A549 treated with CORT108297 at 1 μM for 4 hours (cell line): ENCODE results near the gene OR4E2. TPM values are rescaled to one million over a fixed set of nuclear protein-coding genes. Genes with fewer than 3 reads are reported as not detected.

Source experiments
- total RNA-seq: library from RNA; stranded (reverse); fragments of 200-300 nt; extraction: Qiagen RNA extraction; gene quantifications from 5 replicates; pipeline ENCODE4 v1.2.3, GENCODE V29; 2022

The OR4E2 gene
- not detected in 5 replicates for total RNA-seq

DNA sequence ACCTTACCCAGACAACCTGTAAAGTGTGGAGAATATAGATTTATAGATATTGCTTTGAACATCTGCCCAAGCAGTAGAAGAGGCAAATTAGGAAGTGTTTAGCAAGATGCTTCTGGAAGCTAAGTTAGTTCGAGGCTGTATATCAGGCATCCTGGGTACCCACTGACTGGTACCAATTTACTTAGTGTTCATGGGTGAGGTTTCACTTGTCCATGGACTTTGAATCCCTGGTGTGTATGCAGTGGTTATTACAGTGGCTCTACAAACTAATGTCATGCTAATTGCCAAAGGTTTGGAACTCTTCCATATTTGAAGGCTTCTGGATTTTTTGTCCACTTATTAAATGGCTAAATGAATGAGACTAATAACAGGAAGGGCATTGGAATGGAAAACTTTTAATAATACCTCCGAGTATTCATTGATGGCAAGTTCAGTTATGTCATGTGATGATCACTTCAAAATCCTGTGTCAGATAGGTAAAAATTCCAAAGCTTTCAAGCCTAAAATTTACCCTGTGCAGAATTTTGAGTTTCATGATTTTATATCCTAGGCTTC, at the start of gene OR4E2:
OR4E2 (plus strand) TSS at position 505 of the 555 bp plus-strand sequence. CDS start 11,248 bp downstream, outside the sequence.

DNA sequence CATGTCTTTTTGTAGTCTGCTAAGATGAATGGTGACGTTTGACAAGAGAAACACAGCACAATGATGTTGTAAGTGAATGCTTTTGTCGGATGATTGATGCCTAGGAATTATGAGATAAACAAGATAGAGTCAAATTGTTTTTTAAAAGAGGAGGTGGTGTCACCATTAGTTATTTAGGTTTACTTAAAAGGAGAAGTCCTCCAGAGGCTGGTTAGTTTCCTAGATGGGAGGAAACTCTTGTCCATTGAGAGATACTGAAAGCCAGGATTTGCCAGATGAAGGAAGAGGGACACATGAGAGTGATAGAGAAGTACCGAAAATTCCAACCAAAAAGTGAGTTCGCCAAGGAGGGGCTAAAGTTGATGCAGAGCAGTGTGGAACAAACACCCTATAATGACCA, 18.8 kb upstream of the OR4E2 start, which contains the start of gene OR10G2:
OR10G2 (minus strand) TSS at position 101 of the 400 bp plus-strand sequence; CDS start at position 3, 98 bp downstream.

DNA sequence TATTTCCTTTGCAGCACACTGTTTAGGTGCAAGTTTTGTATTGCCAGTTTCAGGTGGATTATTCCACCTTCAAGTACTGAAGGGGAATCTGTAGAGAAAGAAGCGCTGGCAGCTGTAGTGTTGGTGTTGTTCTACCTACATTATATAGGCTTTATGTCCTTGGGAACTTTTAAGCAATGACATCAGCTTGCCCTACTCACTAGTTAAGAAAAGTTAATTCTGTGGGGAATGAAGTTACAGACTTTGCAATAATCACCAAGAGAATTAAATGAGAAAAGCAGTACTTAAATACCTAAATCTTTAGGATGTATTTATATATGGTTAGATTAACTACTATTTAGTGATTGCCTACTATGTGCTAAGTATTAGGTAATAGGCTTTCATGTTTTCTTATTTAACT, 20.1 kb downstream of the OR4E2 start, which contains the start of gene OR4E1:
OR4E1 (minus strand) TSS at position 101 of the 400 bp plus-strand sequence. CDS start 2,883 bp downstream, outside the sequence.

Other genes starting within 250 kb of the OR4E2 start
- gene CHD8, start 197.7 kb upstream of the OR4E2 start, total RNA-seq: 36.5 to 42.0 TPM (median 39.7 TPM) in 5 replicates
- gene RAB2B, start 176.9 kb upstream of the OR4E2 start, total RNA-seq: 11.2 to 21.1 TPM (median 13.8 TPM) in 5 replicates
- gene TOX4, start 176.6 kb upstream of the OR4E2 start, total RNA-seq: 57.4 to 71.5 TPM (median 66.0 TPM) in 5 replicates
- gene METTL3, start 142.5 kb upstream of the OR4E2 start, total RNA-seq: 45.4 to 55.8 TPM (median 52.2 TPM) in 5 replicates
- gene SALL2, start 127.5 kb upstream of the OR4E2 start, total RNA-seq: 0.76 to 1.4 TPM (median 1.0 TPM) in 5 replicates
- gene OR10G3, start 73.8 kb upstream of the OR4E2 start, total RNA-seq: not detected in 5 replicates
- gene OR10G2, start 18.9 kb upstream of the OR4E2 start, total RNA-seq: not detected in 5 replicates
- gene OR4E1, start 20.0 kb downstream of the OR4E2 start, total RNA-seq: not detected in 5 replicates